ENCODE measurements around the gene DCAF10.

DNA sequence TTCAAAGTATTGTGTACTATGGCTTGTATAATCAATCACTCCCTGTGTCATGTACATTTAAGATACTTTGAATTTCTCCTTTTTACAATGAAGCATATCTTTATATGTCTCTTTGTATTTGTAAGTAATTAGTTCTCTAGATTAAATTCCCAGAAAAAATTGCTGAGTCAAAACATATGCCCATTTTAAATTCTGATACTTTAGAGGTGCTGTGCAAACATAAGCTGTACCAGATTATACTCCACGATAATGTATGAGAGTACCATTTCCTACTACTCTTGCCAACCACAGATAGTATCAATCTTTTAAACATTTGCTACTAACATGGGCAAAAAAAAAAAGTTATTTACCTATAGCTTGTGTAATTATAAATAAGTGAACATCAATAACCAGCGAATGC, 18.3 kb downstream of the DCAF10 start:
- no peak for TF ChIP-seq SUZ12 (IDR thresholded peaks at IDR 0.05)
- TF ChIP-seq ARNT (IDR thresholded peaks at IDR 0.05), result no peak
- no peak for TF ChIP-seq FOXM1 (IDR thresholded peaks at IDR 0.05; ENCODE audit: borderline replicate concordance)
- no peak for TF ChIP-seq FOXK2 (IDR thresholded peaks at IDR 0.05)
- TF ChIP-seq HDGF (IDR thresholded peaks at IDR 0.05; ENCODE audit: borderline replicate concordance), result no peak
- TF ChIP-seq SP1 (IDR thresholded peaks at IDR 0.05), result no peak
- TF ChIP-seq ZNF384 (IDR thresholded peaks at IDR 0.05), result no peak
- no peak for TF ChIP-seq BHLHE40 (IDR thresholded peaks at IDR 0.05; ENCODE audit: borderline replicate concordance)

All from HEK293T (cell line).